Endothelial cell of umbilical vein (primary cell): ENCODE data around the gene MAGI1.

ENCODE experiments used
- EZH2 ChIP-seq: IDR thresholded peaks from 2 replicates; pipeline ENCODE4 v1.6.1; 2012; ENCODE audit warnings: borderline replicate concordance, low read depth, mild to moderate bottlenecking, moderate library complexity, low read length, inconsistent platforms; ENCODE audit not compliant: severe bottlenecking
- GATA2 ChIP-seq: IDR thresholded peaks from 2 replicates; pipeline ENCODE4 v1.7.0; 2011; ENCODE audit warnings: low read depth, mild to moderate bottlenecking, moderate library complexity, mixed read lengths, low read length; ENCODE audit not compliant: insufficient read length, insufficient read depth
- POLR2A ChIP-seq: IDR thresholded peaks from 2 replicates; pipeline ENCODE4 v1.6.1; 2012; ENCODE audit warnings: low read depth, mild to moderate bottlenecking, control low read depth, low read length
- POLR2AphosphoS5 ChIP-seq: IDR thresholded peaks from 2 replicates; pipeline ENCODE4 v1.6.1; 2012; ENCODE audit warnings: low read depth, mild to moderate bottlenecking, control low read depth, low read length, moderate library complexity; ENCODE audit not compliant: insufficient read depth
- TF ChIP-seq, protein P1 (sequence below), 2 donors: IDR thresholded peaks; 1 replicate in 1 of 2; 2 replicates in 1 of 2; pipeline ENCODE4 v1.5.1; 2011; ENCODE audit warnings: low read length in 2 of 2, mild to moderate bottlenecking in 2 of 2, moderate library complexity in 2 of 2, control low read depth in 1 of 2, inconsistent platforms in 1 of 2, low read depth in 1 of 2; ENCODE audit not compliant: insufficient read depth in 1 of 2; ENCODE audit errors: extremely low read depth in 1 of 2
- TF ChIP-seq, protein P2 (sequence below): IDR thresholded peaks from 2 replicates; pipeline ENCODE4 v1.6.1; 2011; ENCODE audit not compliant: insufficient read depth, insufficient read length

DNA sequence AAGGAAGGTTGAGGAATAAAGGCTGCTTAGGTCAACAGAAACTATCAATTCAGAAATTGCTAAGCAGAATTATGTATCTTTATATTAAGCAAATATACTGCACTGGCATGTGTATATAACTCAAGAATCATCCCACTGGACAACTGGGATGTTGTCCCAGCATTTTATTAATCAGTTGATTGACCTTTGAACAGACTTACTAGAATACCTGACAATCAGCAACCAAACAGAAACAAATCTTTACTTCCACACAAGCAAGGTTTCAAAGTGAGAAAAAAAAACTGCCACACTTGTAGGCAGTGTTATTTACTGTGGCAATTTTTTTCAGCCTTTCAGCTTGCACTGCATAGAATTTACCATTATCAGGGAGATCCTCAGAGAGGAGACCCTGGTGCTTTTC lies 218.8 kb downstream of the MAGI1 start:
- TF ChIP-seq, protein P1, sequence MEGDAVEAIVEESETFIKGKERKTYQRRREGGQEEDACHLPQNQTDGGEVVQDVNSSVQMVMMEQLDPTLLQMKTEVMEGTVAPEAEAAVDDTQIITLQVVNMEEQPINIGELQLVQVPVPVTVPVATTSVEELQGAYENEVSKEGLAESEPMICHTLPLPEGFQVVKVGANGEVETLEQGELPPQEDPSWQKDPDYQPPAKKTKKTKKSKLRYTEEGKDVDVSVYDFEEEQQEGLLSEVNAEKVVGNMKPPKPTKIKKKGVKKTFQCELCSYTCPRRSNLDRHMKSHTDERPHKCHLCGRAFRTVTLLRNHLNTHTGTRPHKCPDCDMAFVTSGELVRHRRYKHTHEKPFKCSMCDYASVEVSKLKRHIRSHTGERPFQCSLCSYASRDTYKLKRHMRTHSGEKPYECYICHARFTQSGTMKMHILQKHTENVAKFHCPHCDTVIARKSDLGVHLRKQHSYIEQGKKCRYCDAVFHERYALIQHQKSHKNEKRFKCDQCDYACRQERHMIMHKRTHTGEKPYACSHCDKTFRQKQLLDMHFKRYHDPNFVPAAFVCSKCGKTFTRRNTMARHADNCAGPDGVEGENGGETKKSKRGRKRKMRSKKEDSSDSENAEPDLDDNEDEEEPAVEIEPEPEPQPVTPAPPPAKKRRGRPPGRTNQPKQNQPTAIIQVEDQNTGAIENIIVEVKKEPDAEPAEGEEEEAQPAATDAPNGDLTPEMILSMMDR (IDR thresholded peaks at IDR 0.05; ENCODE audit: extremely low read depth in 1 of 2, insufficient read depth in 1 of 2, low read depth in 1 of 2, low read length in 2 of 2): no peak
- TF ChIP-seq, protein P2, sequence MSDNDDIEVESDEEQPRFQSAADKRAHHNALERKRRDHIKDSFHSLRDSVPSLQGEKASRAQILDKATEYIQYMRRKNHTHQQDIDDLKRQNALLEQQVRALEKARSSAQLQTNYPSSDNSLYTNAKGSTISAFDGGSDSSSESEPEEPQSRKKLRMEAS: no peak
- TF ChIP-seq POLR2A (no peak), GATA2 (no peak), POLR2AphosphoS5 (no peak), EZH2 (no peak)
